K562 (cell line): ENCODE data around the gene DHX38. TPM values are rescaled to one million over a fixed set of nuclear protein-coding genes. Genes with fewer than 3 reads are reported as not detected.

Source experiments
- CLOCK ChIP-seq: fragments of 250-450 bp; sonication (Bioruptor Pico); IDR thresholded peaks from 2 replicates; pipeline ENCODE4 v1.4.0; 2020; ENCODE audit warnings: mild to moderate bottlenecking, moderate library complexity, borderline replicate concordance
- FOSL1 ChIP-seq: fragments of 200-800 bp; sonication (Bioruptor generic); conservative IDR thresholded peaks from 2 replicates; pipeline ENCODE4 v1.6.1; 2016; ENCODE audit warnings: missing genetic modification characterization, missing compliant biosample characterization
- ID3 ChIP-seq, 2 experiments: fragments of 250-450 bp in 1 of 2; fragments of 450-650 bp in 1 of 2; sonication (Bioruptor Pico) in 1 of 2; IDR thresholded peaks; 2 replicates each; pipeline versions ENCODE4 v1.6.1 to v1.8.0; 2016 to 2021; ENCODE audit warnings: mild to moderate bottlenecking in 2 of 2, moderate library complexity in 2 of 2, missing compliant biosample characterization in 1 of 2, missing genetic modification characterization in 1 of 2
- MYC ChIP-seq, 2 experiments: fragments of 250-450 bp in 1 of 2; sonication (Bioruptor Pico) in 1 of 2; IDR thresholded peaks; 2 replicates each; pipeline versions ENCODE4 v1.5.1 to v1.6.1; 2012 to 2021; ENCODE audit warnings: low read depth in 2 of 2, borderline replicate concordance in 1 of 2, improper control_type of control experiment in 1 of 2, low read length in 1 of 2, mild to moderate bottlenecking in 1 of 2, moderate library complexity in 1 of 2
- NR2C1 ChIP-seq, 2 experiments: fragments of 450-650 bp; IDR thresholded peaks; 2 replicates each; pipeline ENCODE4 v1.6.1; 2017; ENCODE audit warnings: mild to moderate bottlenecking in 2 of 2, antibody characterized with exemption in 1 of 2, inconsistent platforms in 1 of 2, missing compliant biosample characterization in 1 of 2, missing genetic modification characterization in 1 of 2
- RBM34 ChIP-seq: fragments of 200-400 bp; formaldehyde crosslinking; IDR thresholded peaks from 2 replicates; pipeline ENCODE4 v1.6.1; 2018; ENCODE audit warnings: low read length, borderline replicate concordance; ENCODE audit not compliant: insufficient read depth
- RFX5 ChIP-seq: IDR thresholded peaks from 2 replicates; pipeline ENCODE4 v1.6.1; 2011; ENCODE audit warnings: low read depth, mild to moderate bottlenecking, improper control_type of control experiment, low read length
- USF1 ChIP-seq: sonication (generic); formaldehyde crosslinking; IDR thresholded peaks from 2 replicates; pipeline ENCODE4 v1.9.0; 2022; ENCODE audit warnings: mild to moderate bottlenecking, missing genetic modification reagents
- USF2 ChIP-seq: sonication (generic); formaldehyde crosslinking; IDR thresholded peaks from 2 replicates; pipeline ENCODE4 v1.5.0; 2020; ENCODE audit warnings: missing genetic modification reagents
- VEZF1 ChIP-seq: fragments of 200-800 bp; sonication (Bioruptor generic); IDR thresholded peaks from 2 replicates; pipeline ENCODE4 v1.6.1; 2017; ENCODE audit warnings: missing genetic modification characterization, missing compliant biosample characterization
- polyA plus RNA-seq, 8 experiments: library from polyadenylated mRNA; depleted of rRNA in 4 of 8; stranded (reverse) in 5 of 8; unstranded in 3 of 8; fragments of >200 nt; fragmentation: Nextera tagmentation in 2 of 8; fragmentation: Illumina TruSeq in 1 of 8; extraction: Ambion mirVana in 2 of 8; extraction: Trizol in 1 of 8; gene quantifications; 2 replicates each; pipeline versions ENCODE4 v1.2.1 to v1.2.3, GENCODE V29; 2011 to 2014; ENCODE audit warnings: inconsistent platforms in 1 of 8, missing spikeins in 1 of 8
- total RNA-seq, 7 experiments: library from RNA; depleted of rRNA in 6 of 7; stranded (reverse); fragments of >200 nt in 6 of 7; fragmentation: Illumina TruSeq in 2 of 7; extraction: Trizol in 2 of 7; gene quantifications; 2 replicates each; pipeline versions ENCODE4 v1.2.1 to v1.2.3, GENCODE V29; 2011 to 2021; ENCODE audit warnings: low replicate concordance in 1 of 7

Gene DHX38
- total and polyA plus RNA-seq, 9 of the 15 experiments (the other 6 are each of a cell fraction or from before 2014, with no cell fraction given), result 2.8 to 76.8 (median 40.8) TPM

- TF ChIP-seq RFX5 (no peak), USF1 (0 out of 2 replicates have a peak, but pooled peaks have one; percentile 43), ID3 (CRISPR knock-in tag; IDR thresholded peaks at IDR 0.05) (no peak), ID3 (tag; IDR thresholded peaks at IDR 0.05) (no peak), NR2C1 (IDR thresholded peaks at IDR 0.05) (no peak), NR2C1 (tag; IDR thresholded peaks at IDR 0.05) (0 out of 2 replicates have a peak, but pooled peaks have one; percentile 17), CLOCK (CRISPR knock-in tag) (no peak), FOSL1 (tag) (peak; percentile 78), USF2 (CRISPR knock-in tag) (peak; percentile 18; the same call in 1 of the 2 replicates), RBM34 (no peak), VEZF1 (CRISPR knock-in tag) (peak; percentile 61), MYC (IDR thresholded peaks at IDR 0.05; ENCODE audit: low read depth, low read length) (peak; percentile 73), MYC (CRISPR knock-in tag; IDR thresholded peaks at IDR 0.05; ENCODE audit: borderline replicate concordance, low read depth) (no peak)
Measured at GRCh38 chr16:72111657-72112451, 18.2 kb downstream of the DHX38 start (continued).
